GM23248 (cell line): ENCODE data around the gene KLF6. TPM values are rescaled to one million over a fixed set of nuclear protein-coding genes. Genes with fewer than 3 reads are reported as not detected.

Source experiments
- DNase-seq: peaks from one replicate; pipeline ENCODE4 v3.0.0-alpha.2; 2015
- H2AFZ ChIP-seq: fragments of 200-600 bp; sonication (generic); 2 replicates; pipeline ENCODE4 v1.6.1; 2016; ENCODE audit warnings: antibody characterized with exemption
- H3F3A ChIP-seq: fragments of 200-600 bp; sonication (generic); 2 replicates; pipeline ENCODE4 v1.6.1; 2016; ENCODE audit warnings: mild to moderate bottlenecking, antibody characterized with exemption, mixed run types; ENCODE audit not compliant: insufficient read depth
- H3K27ac ChIP-seq: fragments of 200-600 bp; sonication (generic); 2 replicates; pipeline ENCODE4 v1.5.1; 2016; ENCODE audit warnings: mild to moderate bottlenecking
- H3K27me3 ChIP-seq: fragments of 200-600 bp; sonication (generic); replicated peaks from 2 replicates; pipeline ENCODE4 v1.6.1; 2016; ENCODE audit warnings: mild to moderate bottlenecking; ENCODE audit not compliant: insufficient read depth
- H3K36me3 ChIP-seq: fragments of 200-600 bp; sonication (generic); 2 replicates; pipeline ENCODE4 v1.6.1; 2016; ENCODE audit warnings: low read depth, mild to moderate bottlenecking
- H3K4me1 ChIP-seq: fragments of 200-600 bp; sonication (generic); 2 replicates; pipeline ENCODE4 v1.6.1; 2016; ENCODE audit warnings: mild to moderate bottlenecking; ENCODE audit not compliant: insufficient read depth
- H3K4me2 ChIP-seq: fragments of 200-600 bp; sonication (generic); one replicate; pipeline ENCODE4 v1.6.1; 2016; ENCODE audit warnings: mild to moderate bottlenecking; ENCODE audit not compliant: unreplicated experiment
- H3K4me3 ChIP-seq: fragments of 200-600 bp; sonication (generic); 2 replicates; pipeline ENCODE4 v1.5.1; 2016; ENCODE audit warnings: mild to moderate bottlenecking
- H3K79me2 ChIP-seq: fragments of 200-600 bp; sonication (generic); 2 replicates; pipeline ENCODE4 v1.6.1; 2016; ENCODE audit warnings: mild to moderate bottlenecking; ENCODE audit not compliant: insufficient read depth
- H3K9ac ChIP-seq: fragments of 200-600 bp; sonication (generic); 2 replicates; pipeline ENCODE4 v1.6.1; 2016; ENCODE audit warnings: mild to moderate bottlenecking
- H3K9me2 ChIP-seq: fragments of 200-600 bp; sonication (generic); 2 replicates; pipeline ENCODE4 v1.6.1; 2016; ENCODE audit warnings: mixed run types, mild to moderate bottlenecking, moderate library complexity; ENCODE audit not compliant: insufficient read depth
- H3K9me3 ChIP-seq: fragments of 200-600 bp; sonication (generic); one replicate; pipeline ENCODE4 v1.6.1; 2017; ENCODE audit warnings: low read depth
- H4K20me1 ChIP-seq: fragments of 200-600 bp; sonication (generic); 2 replicates; pipeline ENCODE4 v1.6.0; 2016; ENCODE audit not compliant: insufficient read depth
- EZH2 ChIP-seq: fragments of 200-600 bp; sonication (generic); IDR thresholded peaks from 2 replicates; pipeline ENCODE4 v1.6.1; 2018; ENCODE audit warnings: antibody characterized with exemption, mild to moderate bottlenecking; ENCODE audit not compliant: insufficient read depth, poor library complexity, severe bottlenecking
- EZH2phosphoT487 ChIP-seq: fragments of 200-600 bp; sonication (generic); IDR thresholded peaks from 2 replicates; pipeline ENCODE4 v1.6.1; 2018; ENCODE audit warnings: antibody characterized with exemption, moderate library complexity, mild to moderate bottlenecking, low read depth; ENCODE audit not compliant: insufficient read depth
- WGBS, 2 experiments: methylation state at CpG; one replicate each; pipeline ENCODE4 v1.1.6; 2015 to 2017; ENCODE audit warnings: low lambda C conversion rate in 2 of 2, low coverage in 1 of 2; ENCODE audit errors: missing lambda C conversion rate in 2 of 2; 5-methylcytosine and 5-hydroxymethylcytosine counted together
- in situ Hi-C: fragments of 300-500 bp; cut with MboI; formaldehyde crosslinking; loops from 2 replicates; pipeline ENCODE4 v1.15.0; 2020
- polyA plus RNA-seq: library from polyadenylated mRNA; unstranded; fragments of >200 nt; fragmentation: Nextera tagmentation; extraction: Ambion mirVana; gene quantifications from 2 replicates; pipeline ENCODE4 v1.2.1, GENCODE V29; 2016
- total RNA-seq: library from RNA; depleted of rRNA; stranded (reverse); fragments of >200 nt; shearing (Covaris generic); gene quantifications from 2 replicates; pipeline ENCODE4 v1.2.3, GENCODE V29; 2014

KLF6 gene
- total and polyA plus RNA-seq, 2 experiments from 2014 or later, result 49.8 to 279 TPM

DNA sequence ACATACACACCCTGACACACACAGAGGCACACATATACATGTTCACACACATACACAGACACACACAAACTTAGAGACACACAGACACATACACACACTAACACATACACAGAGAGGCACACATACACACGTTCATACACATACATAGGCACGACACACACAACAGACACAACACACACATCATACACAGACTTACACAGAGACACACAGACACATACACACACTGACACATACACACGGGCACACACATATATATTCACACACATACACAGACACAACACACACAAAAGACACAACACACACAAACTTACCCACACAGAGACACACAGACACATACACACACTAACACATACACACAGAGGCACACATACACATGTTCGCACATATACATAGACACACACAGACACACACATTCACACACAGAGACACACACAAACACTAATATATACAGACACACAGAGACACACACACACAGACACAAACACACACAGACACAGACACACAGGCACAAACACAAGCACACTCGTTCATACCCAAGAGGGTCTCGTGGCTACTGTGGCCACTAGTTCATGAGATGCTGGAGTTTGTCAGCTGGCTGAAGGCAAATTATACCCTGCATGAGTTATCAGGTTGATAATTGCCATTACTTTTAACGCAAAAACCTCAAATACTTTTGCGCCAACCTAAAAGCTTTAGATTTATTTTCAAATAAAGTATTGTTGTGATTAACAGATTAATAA is 17.7 kb upstream of the KLF6 start:
- WGBS, 2 experiments, result 88 to 93% methylated on average over 8 of the region's 8 CpGs
- TF ChIP-seq EZH2phosphoT487, result no peak
- TF ChIP-seq EZH2, result no peak
- H3K27me3 ChIP-seq, result no peaks in the 10 kb centered on the region
- H2AFZ ChIP-seq, result peak overlapping the region; percentile 72
- peaks cover 43% of the 10 kb centered on the region for H3K4me1 ChIP-seq
- peak overlapping the region; percentile 92 for H3K4me2 ChIP-seq
- H3K9me2 ChIP-seq, result no peaks in the 10 kb centered on the region
- in situ Hi-C loops, result loop anchor here (25.0 kb wide), 1 partner anchor 860 kb away; no protein-coding TSS in a partner anchor
- H3K9ac ChIP-seq, result peak overlapping the region; percentile 93
- H3K9me3 ChIP-seq, result no peaks in the 10 kb centered on the region
- H3F3A ChIP-seq, result peaks cover 43% of the 10 kb centered on the region
- H3K4me3 ChIP-seq, result no peak overlapping the region
- no peak for DNase-seq
- H3K79me2 ChIP-seq, result no peaks in the 10 kb centered on the region
- peak overlapping the region; percentile 100 for H3K27ac ChIP-seq
- H4K20me1 ChIP-seq, result no peaks in the 10 kb centered on the region
- H3K36me3 ChIP-seq, result no peaks in the 10 kb centered on the region

DNA sequence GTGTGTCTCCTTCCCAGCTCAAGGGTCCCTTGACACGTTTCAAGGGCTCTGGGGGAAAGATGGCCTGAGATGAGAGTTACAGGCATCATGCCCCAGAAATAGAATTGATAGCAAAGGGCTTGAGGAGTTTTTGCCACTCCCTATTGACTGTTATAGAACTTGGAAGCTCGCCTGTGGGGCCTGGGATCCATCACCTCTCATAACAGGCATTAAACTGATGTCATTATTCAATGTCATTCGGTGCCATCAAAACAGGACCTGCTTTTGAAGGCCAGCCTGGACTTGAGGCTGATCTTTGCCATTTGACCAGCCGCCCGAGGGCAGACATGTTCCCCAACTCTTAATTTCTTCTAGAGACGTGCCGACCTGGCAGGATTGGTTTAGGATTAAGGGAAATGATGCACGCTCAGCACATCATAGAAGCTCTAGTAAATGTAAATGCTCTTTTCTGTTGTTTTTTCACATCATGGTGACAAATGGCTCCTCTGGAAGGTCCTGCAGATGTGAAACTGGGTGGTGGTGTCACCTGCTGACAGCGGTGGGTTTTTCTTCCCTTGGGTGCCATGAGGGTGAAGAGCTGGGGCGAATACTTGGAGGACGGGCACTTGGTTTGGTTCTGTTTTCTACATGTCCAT is 16.7 kb upstream of the KLF6 start:
- Histone ChIP-seq H3K27me3 (no peaks in the 10 kb centered on the region), H3K9me3 (no peaks in the 10 kb centered on the region), H4K20me1 (no peaks in the 10 kb centered on the region), H3K9ac (no peak overlapping the region), H3K4me2 (no peak overlapping the region), H3F3A (peaks cover 33% of the 10 kb centered on the region), H3K9me2 (no peaks in the 10 kb centered on the region), H3K79me2 (no peaks in the 10 kb centered on the region), H3K36me3 (no peaks in the 10 kb centered on the region), H3K4me1 (peaks cover 33% of the 10 kb centered on the region), H2AFZ (no peak overlapping the region), H3K4me3 (no peak overlapping the region), H3K27ac (no peak overlapping the region)
- no peak for DNase-seq
- 94 to 95% methylated on average over 11 of the region's 11 CpGs for WGBS, 2 experiments
- TF ChIP-seq EZH2 (no peak), EZH2phosphoT487 (no peak)
- in situ Hi-C loops, result loop anchor here (25.0 kb wide), 1 partner anchor 861 kb away; no protein-coding TSS in a partner anchor

DNA sequence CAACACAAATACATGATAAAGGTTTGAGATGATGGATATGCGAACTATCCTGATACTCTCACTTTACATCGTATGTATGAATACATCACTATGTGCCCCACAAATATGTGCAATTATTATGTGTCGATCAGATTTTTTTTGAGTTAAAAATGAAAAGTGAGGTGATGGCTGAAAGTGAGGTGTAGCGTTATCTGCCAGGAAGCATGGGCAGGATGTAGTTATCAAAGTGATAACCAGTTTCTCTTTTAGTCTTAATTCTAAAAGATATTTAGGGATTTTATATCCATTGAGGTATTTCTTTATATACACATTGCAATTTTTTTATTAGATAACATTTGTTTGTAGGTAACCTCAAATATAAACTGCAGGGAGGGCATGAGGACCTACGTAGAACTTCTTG is 15.6 kb upstream of the KLF6 start:
- no peak for TF ChIP-seq EZH2
- TF ChIP-seq EZH2phosphoT487, result no peak
- no peak overlapping the region for H3K27ac ChIP-seq
- no peak overlapping the region for H2AFZ ChIP-seq
- DNase-seq, result no peak
- 98 to 99% methylated on average over 5 of the region's 5 CpGs for WGBS, 2 experiments
- no peaks in the 10 kb centered on the region for H3K9me2 ChIP-seq
- in situ Hi-C loops, result loop anchor here (25.0 kb wide), 1 partner anchor 862 kb away; no protein-coding TSS in a partner anchor
- H3F3A ChIP-seq, result peaks cover 24% of the 10 kb centered on the region
- H4K20me1 ChIP-seq, result no peaks in the 10 kb centered on the region
- H3K27me3 ChIP-seq, result no peaks in the 10 kb centered on the region
- no peaks in the 10 kb centered on the region for H3K79me2 ChIP-seq
- peaks cover 24% of the 10 kb centered on the region for H3K4me1 ChIP-seq
- H3K9me3 ChIP-seq, result no peaks in the 10 kb centered on the region
- H3K9ac ChIP-seq, result no peak overlapping the region
- no peak overlapping the region for H3K4me3 ChIP-seq
- no peak overlapping the region for H3K4me2 ChIP-seq
- H3K36me3 ChIP-seq, result no peaks in the 10 kb centered on the region

DNA sequence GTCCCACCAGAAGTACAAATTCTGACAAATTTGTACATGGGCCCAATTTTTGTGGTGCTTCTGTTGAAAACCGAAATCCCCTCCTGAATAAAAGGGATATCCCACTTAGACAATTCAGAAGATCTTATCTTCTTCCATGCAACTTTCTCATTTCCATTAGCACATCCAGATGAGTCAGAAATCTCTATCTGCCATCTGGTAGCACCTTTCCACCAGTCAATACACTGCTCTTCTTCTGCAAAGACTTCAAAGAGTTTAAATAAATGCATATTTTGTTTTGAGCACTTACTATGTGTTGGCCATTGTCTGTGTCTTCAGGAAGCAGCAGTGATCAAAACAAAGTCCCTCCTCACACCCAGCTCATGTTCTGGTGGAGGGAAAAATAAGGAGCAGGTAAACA is 12.7 kb upstream of the KLF6 start:
- TF ChIP-seq EZH2phosphoT487 (no peak), EZH2 (no peak)
- Histone ChIP-seq H3K4me1 (no peaks in the 10 kb centered on the region), H4K20me1 (no peaks in the 10 kb centered on the region), H3K36me3 (no peaks in the 10 kb centered on the region), H3F3A (peaks cover under 1% of the 10 kb centered on the region; the same call in 1 of the 2 replicates), H3K4me2 (no peak overlapping the region), H3K27me3 (no peaks in the 10 kb centered on the region), H3K9me3 (no peaks in the 10 kb centered on the region), H3K27ac (no peak overlapping the region), H3K9me2 (no peaks in the 10 kb centered on the region), H3K4me3 (no peak overlapping the region), H2AFZ (no peak overlapping the region), H3K79me2 (no peaks in the 10 kb centered on the region), H3K9ac (no peak overlapping the region)
- in situ Hi-C loops, result loop anchor here (25.0 kb wide), 1 partner anchor 965 kb away; no protein-coding TSS in a partner anchor
- no peak for DNase-seq
- WGBS, 2 experiments, result 100% methylated on average over 1 of the region's 1 CpG
